ENCODE data around the gene TBC1D3.
"Not testable (repeated sequence)": the region's sequence is repeated elsewhere in the genome, so short reads cannot be mapped to it uniquely, and the experiment has no call there.

Gene TBC1D3

DNA sequence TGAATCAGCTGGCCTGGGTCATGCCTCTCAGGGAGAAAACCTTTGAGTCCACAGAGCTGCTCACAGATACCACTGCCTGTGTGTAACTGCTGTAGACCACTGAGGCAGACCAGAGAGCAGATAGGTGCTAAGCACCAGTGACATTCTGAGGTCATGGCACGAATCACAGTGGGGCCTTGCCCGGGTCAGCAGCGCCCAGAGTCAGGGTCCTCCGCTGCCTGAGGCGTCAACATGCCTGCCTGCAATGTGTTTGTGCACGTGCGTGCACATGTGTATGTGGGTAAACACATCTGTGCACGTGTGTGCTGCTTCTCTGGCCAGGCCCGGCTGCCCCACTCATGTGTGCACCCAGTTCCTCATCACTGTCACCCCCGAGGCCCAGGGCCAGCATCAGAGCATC, at the start of gene TBC1D3:
TBC1D3 (minus strand) TSS at position 101 of the 400 bp plus-strand sequence. CDS start 1,526 bp downstream, outside the sequence.
- H3K36me3 ChIP-seq (ENCODE audit: control insufficient read depth, insufficient read depth, low read length); H3K4me3 ChIP-seq (replicated peaks; ENCODE audit: low read depth, low read length); H3K27me3 ChIP-seq (replicated peaks; ENCODE audit: control insufficient read depth, insufficient read depth, low read length); DNase-seq (ENCODE audit: extremely low read depth, insufficient read length): not testable (repeated sequence)

DNA sequence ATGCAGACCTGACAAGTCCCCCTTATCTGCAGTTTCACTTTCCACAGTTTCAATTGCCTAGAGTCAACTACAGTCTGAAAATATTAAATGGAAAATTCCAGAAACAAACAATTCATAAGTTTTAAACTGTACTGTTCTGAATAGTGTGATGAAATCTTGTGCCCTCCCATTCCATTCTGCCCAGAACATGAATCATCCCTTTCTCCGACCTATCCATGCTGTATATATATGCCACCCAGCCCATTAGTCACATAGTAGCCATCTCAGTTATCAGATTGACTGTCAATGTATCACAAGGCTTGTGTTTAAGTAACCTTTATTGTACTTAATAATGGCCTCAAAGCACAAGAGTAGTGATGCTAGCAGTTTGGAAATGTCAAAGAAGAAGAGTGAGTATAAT, 40.4 kb upstream of the TBC1D3 start:
- H3K27me3 ChIP-seq (replicated peaks; ENCODE audit: control insufficient read depth, insufficient read depth, low read length); DNase-seq (ENCODE audit: extremely low read depth, insufficient read length); H3K36me3 ChIP-seq (ENCODE audit: control insufficient read depth, insufficient read depth, low read length); H3K4me3 ChIP-seq (replicated peaks; ENCODE audit: low read depth, low read length): not testable (repeated sequence)

DNA sequence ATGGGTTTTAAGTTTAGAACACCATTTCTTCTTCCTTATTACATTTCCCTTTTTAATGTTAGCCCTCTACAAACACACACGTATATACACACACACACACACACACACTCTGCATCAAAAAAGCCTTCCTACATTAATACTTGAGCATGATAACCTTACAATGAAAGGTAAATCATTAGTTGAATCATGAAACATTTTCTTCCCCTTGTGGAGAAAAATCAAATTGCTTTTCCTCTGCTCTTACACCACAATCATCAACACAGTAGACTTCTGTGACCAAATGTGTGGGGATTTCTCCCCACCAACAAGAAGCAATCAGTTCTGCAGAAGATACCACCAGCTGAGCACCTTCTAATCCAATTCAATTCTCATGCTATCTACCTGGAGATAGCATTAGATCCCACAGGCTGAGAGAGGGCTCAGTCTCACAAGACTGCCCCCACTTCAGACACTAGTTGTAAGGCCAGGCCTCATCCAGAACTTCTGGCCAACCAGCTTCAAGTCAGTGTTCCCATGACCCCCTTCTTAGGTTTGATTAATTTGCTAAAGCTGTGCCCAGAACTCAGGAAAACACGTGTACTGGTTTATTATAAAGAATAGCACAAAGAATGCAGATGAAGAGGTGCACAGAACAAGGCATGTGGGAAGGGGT, 33.6 kb upstream of the TBC1D3 start:
- H3K4me3 ChIP-seq (replicated peaks; ENCODE audit: low read depth, low read length); H3K27me3 ChIP-seq (replicated peaks; ENCODE audit: control insufficient read depth, insufficient read depth, low read length); DNase-seq (ENCODE audit: extremely low read depth, insufficient read length); H3K36me3 ChIP-seq (ENCODE audit: control insufficient read depth, insufficient read depth, low read length): not testable (repeated sequence)

DNA sequence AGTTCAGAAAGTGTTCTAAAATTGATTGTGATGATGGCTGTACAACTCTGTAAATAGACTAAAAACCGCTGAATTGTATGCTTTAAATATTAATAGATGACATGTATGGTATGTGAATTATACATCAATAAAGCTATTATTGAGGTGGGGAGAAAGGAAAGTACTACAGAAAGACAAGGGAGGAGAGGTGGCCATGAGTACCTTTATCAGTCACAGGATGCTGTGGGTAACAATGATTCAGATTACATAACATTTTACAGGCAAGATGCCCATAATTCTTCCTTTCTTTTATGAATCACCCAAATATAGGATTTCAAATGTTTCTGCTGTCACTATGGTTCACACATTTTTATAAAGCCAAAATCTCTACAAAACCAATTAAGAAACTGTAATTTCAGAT, 28.5 kb upstream of the TBC1D3 start:
- not testable (repeated sequence) for H3K4me3 ChIP-seq (replicated peaks; ENCODE audit: low read depth, low read length); H3K27me3 ChIP-seq (replicated peaks; ENCODE audit: control insufficient read depth, insufficient read depth, low read length); DNase-seq (ENCODE audit: extremely low read depth, insufficient read length); H3K36me3 ChIP-seq (ENCODE audit: control insufficient read depth, insufficient read depth, low read length)

DNA sequence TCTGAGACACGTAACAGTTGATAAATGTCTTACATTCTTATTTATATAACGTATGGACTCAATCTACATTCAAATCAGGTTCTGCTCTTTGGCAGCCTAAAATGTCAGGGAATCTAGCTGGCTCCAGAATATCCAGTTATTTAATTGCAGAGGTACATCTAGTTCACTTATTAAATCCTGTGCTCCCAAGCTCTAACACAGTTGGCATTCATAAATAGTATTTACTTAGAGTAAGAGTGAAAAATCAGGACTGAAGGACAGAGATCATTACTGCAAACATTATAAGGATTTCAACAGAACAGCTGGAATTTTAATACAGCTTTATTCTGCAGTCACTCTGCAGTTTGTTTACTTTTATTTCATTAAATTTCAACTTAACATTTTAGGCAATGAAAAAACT, 7.9 kb upstream of the TBC1D3 start:
- H3K4me3 ChIP-seq (replicated peaks; ENCODE audit: low read depth, low read length); H3K36me3 ChIP-seq (ENCODE audit: control insufficient read depth, insufficient read depth, low read length); DNase-seq (ENCODE audit: extremely low read depth, insufficient read length); H3K27me3 ChIP-seq (replicated peaks; ENCODE audit: control insufficient read depth, insufficient read depth, low read length): not testable (repeated sequence)

DNA sequence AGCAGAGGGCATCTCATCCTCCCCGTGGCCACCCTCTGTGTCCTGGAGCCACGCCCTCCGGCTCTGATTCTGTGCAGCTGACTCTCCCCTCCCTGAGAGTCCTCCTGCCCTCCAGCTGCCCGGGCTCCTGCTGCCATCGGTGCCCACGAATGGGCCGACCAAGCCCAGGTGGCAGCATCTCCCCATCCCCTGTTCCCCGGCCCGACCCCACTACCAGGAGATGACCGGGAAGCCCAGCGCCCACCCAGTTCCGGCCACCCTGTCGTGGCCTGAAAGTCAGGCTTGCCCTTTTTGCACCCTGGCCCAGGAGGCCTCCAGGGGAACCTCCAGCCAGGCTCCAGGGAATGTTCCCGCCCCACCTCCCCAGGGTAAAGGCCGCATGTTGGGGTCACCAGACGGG, 57.5 kb downstream of the TBC1D3 start:
- H3K36me3 ChIP-seq (ENCODE audit: control insufficient read depth, insufficient read depth, low read length); H3K27me3 ChIP-seq (replicated peaks; ENCODE audit: control insufficient read depth, insufficient read depth, low read length); DNase-seq (ENCODE audit: extremely low read depth, insufficient read length); H3K4me3 ChIP-seq (replicated peaks; ENCODE audit: low read depth, low read length): not testable (repeated sequence)

Data from GM06990 (cell line).